Measurements from ENCODE around the gene LHX4. TPM values are rescaled to one million over a fixed set of nuclear protein-coding genes. Genes with fewer than 3 reads are reported as not detected.

LHX4 gene
- total and polyA plus RNA-seq, 2 of the 13 experiments (the other 11 are each of a cell fraction or from before 2014, with no cell fraction given) = 0.03 to 0.07 TPM

GRCh38 chr1:180251526-180252305 lies 21.7 kb downstream of the LHX4 start (continued):
- TF ChIP-seq DNMT3B (CRISPR knock-in tag; conservative IDR thresholded peaks at IDR 0.05) (no peak), ZSCAN12 (CRISPR knock-in tag; IDR thresholded peaks at IDR 0.05) (no peak), REXO4 (CRISPR knock-in tag; IDR thresholded peaks at IDR 0.05; ENCODE audit: borderline replicate concordance) (no peak), GTF2F1 (IDR thresholded peaks at IDR 0.05; ENCODE audit: low read length) (no peak), PAF1 (CRISPR knock-in tag; IDR thresholded peaks at IDR 0.05) (no peak), KDM6A (CRISPR knock-in tag; IDR thresholded peaks at IDR 0.05; ENCODE audit: low read depth) (no peak), NR2F1 (CRISPR knock-in tag; IDR thresholded peaks at IDR 0.05) (no peak), ZIK1 (CRISPR knock-in tag; IDR thresholded peaks at IDR 0.05; ENCODE audit: borderline replicate concordance, low read depth) (no peak)

- peak; percentile 51 for DNase-seq (ENCODE audit: low spot score)
- ChIA-PET CTCF (ENCODE audit: low intra/inter-chr PET ratio, low total read pairs) (interaction anchor here (0.5 to 3.2 kb wide), 4 partner anchors 19 to 225 kb away, joined by 3 to 17 read pairs (median 6); no protein-coding TSS in a partner anchor), POLR2A (interaction anchor here (1.1 kb wide), 1 partner anchor 161 kb away, joined by 4 read pairs; no protein-coding TSS in a partner anchor)
- H3K4me1 ChIP-seq (ENCODE audit: insufficient read depth, low read length) = peaks cover 76% of the 10 kb centered on the region
- no peaks in the 10 kb centered on the region for H3K9me3 ChIP-seq (ENCODE audit: low read length)
- in situ Hi-C loops (cut with HindIII; ENCODE audit: extremely low pct_ligation_motif_present, low pct_unique_long_range_greater_than_20kb) (loop anchor here (5.0 kb wide), 2 partner anchors 164 to 224 kb away; no protein-coding TSS in a partner anchor), intact Hi-C loops (cut with micrococcal nuclease; ENCODE audit: unreplicated experiment) (loop anchor here (1.0 to 5.0 kb wide), 2 partner anchors 163 to 229 kb away; no protein-coding TSS in a partner anchor)
- FAIRE-seq = peak; percentile 51
- H2AFZ ChIP-seq (ENCODE audit: low read length) = no peak overlapping the region
- no peak overlapping the region for H3K9ac ChIP-seq (ENCODE audit: insufficient read depth, low read depth, low read length)
- H3K27me3 ChIP-seq (ENCODE audit: control insufficient read depth in 1 of 2, insufficient read depth in 2 of 2, low read length in 2 of 2) = peaks cover 0 to 10% of the 10 kb centered on the region in 2 experiments; a peak in 3 of 5 replicates
- 49% methylated on average over 12 of the region's 12 CpGs for WGBS (ENCODE audit: low lambda C conversion rate)
- BruUV-seq (replicated peaks) = no TSS peak
- ATAC-seq = peak; percentile 25; the same call in 2 of the 3 replicates
- H4K20me1 ChIP-seq (ENCODE audit: insufficient read depth, low read length) = no peaks in the 10 kb centered on the region
- no peaks in the 10 kb centered on the region for H3K36me3 ChIP-seq (replicated peaks in 1 of 2; ENCODE audit: control insufficient read depth in 1 of 2, insufficient read depth in 2 of 2, low read length in 2 of 2)
- H3K4me3 ChIP-seq (replicated peaks in 1 of 3; ENCODE audit: insufficient read depth in 1 of 3, low read depth in 2 of 3, low read length in 3 of 3) = peak overlapping the region; percentile 11 to 65 (median 28); a peak in 3 of 6 replicates
- no peaks in the 10 kb centered on the region for H3K79me2 ChIP-seq (ENCODE audit: insufficient read depth, low read length)
- H3K4me2 ChIP-seq (ENCODE audit: low read depth, low read length) = peak overlapping the region; percentile 93
- H3K27ac ChIP-seq (ENCODE audit: extremely low read length, insufficient read depth, low read length) = no peak overlapping the region
- no peak for TF ChIP-seq NONO (IDR thresholded peaks at IDR 0.05)
- TF ChIP-seq NONO (CRISPR knock-in tag; conservative IDR thresholded peaks at IDR 0.05) = 0 out of 2 replicates have a peak, but pooled peaks have one; percentile 26
- TF ChIP-seq TEAD3 (CRISPR knock-in tag; optimal IDR thresholded peaks at IDR 0.05; ENCODE audit: borderline replicate concordance) = peak; percentile 52
- no peak for TF ChIP-seq CBFB (CRISPR knock-in tag; IDR thresholded peaks at IDR 0.05)
- no peak for TF ChIP-seq ZNF121 (CRISPR knock-in tag; IDR thresholded peaks at IDR 0.05)
- 0 out of 2 replicates have a peak, but pooled peaks have one; percentile 29 for TF ChIP-seq ZNF614 (CRISPR knock-in tag; IDR thresholded peaks at IDR 0.05; ENCODE audit: borderline replicate concordance)
- TF ChIP-seq ZNF296 (CRISPR knock-in tag; conservative IDR thresholded peaks at IDR 0.05) = no peak
- TF ChIP-seq, protein P1, sequence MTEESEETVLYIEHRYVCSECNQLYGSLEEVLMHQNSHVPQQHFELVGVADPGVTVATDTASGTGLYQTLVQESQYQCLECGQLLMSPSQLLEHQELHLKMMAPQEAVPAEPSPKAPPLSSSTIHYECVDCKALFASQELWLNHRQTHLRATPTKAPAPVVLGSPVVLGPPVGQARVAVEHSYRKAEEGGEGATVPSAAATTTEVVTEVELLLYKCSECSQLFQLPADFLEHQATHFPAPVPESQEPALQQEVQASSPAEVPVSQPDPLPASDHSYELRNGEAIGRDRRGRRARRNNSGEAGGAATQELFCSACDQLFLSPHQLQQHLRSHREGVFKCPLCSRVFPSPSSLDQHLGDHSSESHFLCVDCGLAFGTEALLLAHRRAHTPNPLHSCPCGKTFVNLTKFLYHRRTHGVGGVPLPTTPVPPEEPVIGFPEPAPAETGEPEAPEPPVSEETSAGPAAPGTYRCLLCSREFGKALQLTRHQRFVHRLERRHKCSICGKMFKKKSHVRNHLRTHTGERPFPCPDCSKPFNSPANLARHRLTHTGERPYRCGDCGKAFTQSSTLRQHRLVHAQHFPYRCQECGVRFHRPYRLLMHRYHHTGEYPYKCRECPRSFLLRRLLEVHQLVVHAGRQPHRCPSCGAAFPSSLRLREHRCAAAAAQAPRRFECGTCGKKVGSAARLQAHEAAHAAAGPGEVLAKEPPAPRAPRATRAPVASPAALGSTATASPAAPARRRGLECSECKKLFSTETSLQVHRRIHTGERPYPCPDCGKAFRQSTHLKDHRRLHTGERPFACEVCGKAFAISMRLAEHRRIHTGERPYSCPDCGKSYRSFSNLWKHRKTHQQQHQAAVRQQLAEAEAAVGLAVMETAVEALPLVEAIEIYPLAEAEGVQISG (CRISPR knock-in tag; IDR thresholded peaks at IDR 0.05) = peak; percentile 76
- TF ChIP-seq NFKB2 (CRISPR knock-in tag; IDR thresholded peaks at IDR 0.05; ENCODE audit: borderline replicate concordance) = no peak
- peak; percentile 100 for TF ChIP-seq ZNF572 (CRISPR knock-in tag; IDR thresholded peaks at IDR 0.05)
- TF ChIP-seq SIN3B (IDR thresholded peaks at IDR 0.05; ENCODE audit: low read length) = no peak
- TF ChIP-seq FOXA1 (IDR thresholded peaks at IDR 0.05) = no peak
- peak; percentile 66 for TF ChIP-seq FOXA1 (CRISPR knock-in tag; IDR thresholded peaks at IDR 0.05)
Observed at GRCh38 chr1:180252638-180253536, 22.8 kb downstream of the LHX4 start.
